ENCODE results near the gene TACO1.

Gene TACO1

GRCh38 chr17:63571632-63572310 is 28.9 kb upstream of the TACO1 start:
- Histone ChIP-seq H3K27ac (ENCODE audit: low read depth, low read length) (no peak overlapping the region), H3K36me3 (ENCODE audit: control insufficient read depth in 5 of 5, insufficient read depth in 5 of 5, low read length in 5 of 5) (peaks cover 0 to 2% (median 0%) of the 10 kb centered on the region in 5 donors), H3K9ac (ENCODE audit: low read length in 5 of 5) (no peak overlapping the region), H3K27me3 (ENCODE audit: control insufficient read depth in 5 of 5, insufficient read depth in 4 of 5, low read length in 5 of 5) (no peaks in the 10 kb centered on the region), H3K4me3 (ENCODE audit: low read depth in 1 of 5, low read length in 5 of 5) (no peak overlapping the region), H3K4me1 (ENCODE audit: control insufficient read depth in 5 of 5, insufficient read depth in 5 of 5, low read length in 5 of 5) (no peaks in the 10 kb centered on the region), H3K9me3 (ENCODE audit: control insufficient read depth in 5 of 5, low read length in 5 of 5) (no peaks in the 10 kb centered on the region)

DNA sequence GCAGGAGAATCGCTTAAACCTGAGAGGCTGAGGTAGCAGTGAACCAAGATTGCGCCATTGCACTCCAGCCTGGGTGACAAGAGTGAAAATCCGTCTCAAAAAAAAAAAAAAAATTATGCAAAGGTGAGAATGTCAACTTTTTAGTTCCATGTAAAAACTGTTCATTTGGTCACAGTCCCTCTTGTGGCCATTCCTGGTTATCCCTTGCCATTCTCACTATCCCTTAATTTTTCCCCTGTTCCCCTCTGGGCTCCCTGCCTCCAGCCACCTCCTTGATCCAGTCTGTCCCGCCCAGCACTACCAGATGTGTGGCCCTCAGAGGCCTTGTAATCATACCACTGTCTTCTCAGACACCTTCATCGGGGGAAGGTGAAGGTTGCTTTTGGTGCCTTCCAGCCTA is 27.1 kb upstream of the TACO1 start:
- H3K4me3 ChIP-seq (ENCODE audit: low read depth in 1 of 5, low read length in 5 of 5) = no peak overlapping the region
- no peaks in the 10 kb centered on the region for H3K27me3 ChIP-seq (ENCODE audit: control insufficient read depth in 5 of 5, insufficient read depth in 4 of 5, low read length in 5 of 5)
- no peaks in the 10 kb centered on the region for H3K9me3 ChIP-seq (ENCODE audit: control insufficient read depth in 5 of 5, low read length in 5 of 5)
- H3K4me1 ChIP-seq (ENCODE audit: control insufficient read depth in 5 of 5, insufficient read depth in 5 of 5, low read length in 5 of 5) = no peaks in the 10 kb centered on the region
- H3K36me3 ChIP-seq (ENCODE audit: control insufficient read depth in 5 of 5, insufficient read depth in 5 of 5, low read length in 5 of 5) = peaks cover 0 to 5% (median 0%) of the 10 kb centered on the region in 5 donors
- no peak overlapping the region for H3K27ac ChIP-seq (ENCODE audit: low read depth, low read length)
- H3K9ac ChIP-seq (ENCODE audit: low read length in 5 of 5) = no peak overlapping the region

DNA sequence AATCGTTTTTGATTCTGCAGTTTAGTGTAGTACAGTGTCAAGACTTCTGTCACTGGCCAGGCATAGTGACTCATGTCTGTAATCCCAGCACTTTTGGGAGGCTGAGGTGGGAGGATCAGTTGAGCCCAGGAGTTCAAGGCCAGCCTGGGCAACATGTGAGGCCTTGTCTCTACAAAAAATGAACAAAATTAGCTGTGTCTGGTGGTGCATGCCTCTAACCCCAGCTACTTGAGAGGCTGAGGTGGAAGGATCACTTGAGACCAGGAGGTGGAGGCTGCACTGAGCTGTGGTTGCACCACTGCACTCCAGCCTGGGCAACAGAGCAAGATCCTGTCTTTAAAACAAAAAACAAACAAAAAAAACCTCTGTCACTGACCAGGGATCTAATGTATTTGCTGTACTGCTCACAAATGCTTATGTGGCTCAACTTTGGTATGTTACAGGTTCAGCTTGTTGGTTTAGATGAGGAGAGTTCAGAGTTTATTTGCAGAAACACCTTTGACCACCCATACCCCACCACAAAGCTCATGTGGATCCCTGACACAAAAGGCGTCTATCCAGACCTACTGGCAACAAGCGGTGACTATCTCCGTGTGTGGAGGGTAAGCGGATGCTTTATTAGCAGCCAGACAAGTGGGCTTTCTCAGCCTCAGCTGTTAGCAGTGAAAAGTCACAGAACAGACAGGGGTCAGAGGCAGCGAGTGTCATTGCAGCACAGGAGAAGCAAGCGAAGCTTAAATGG is 22.5 kb upstream of the TACO1 start:
- Histone ChIP-seq H3K27ac (ENCODE audit: low read depth, low read length) (no peak overlapping the region), H3K36me3 (ENCODE audit: control insufficient read depth in 5 of 5, insufficient read depth in 5 of 5, low read length in 5 of 5) (peaks cover 13 to 43% (median 29%) of the 10 kb centered on the region in 5 donors), H3K4me1 (ENCODE audit: control insufficient read depth in 5 of 5, insufficient read depth in 5 of 5, low read length in 5 of 5) (peaks cover 0 to 17% (median 0%) of the 10 kb centered on the region in 5 donors), H3K9me3 (ENCODE audit: control insufficient read depth in 5 of 5, low read length in 5 of 5) (no peaks in the 10 kb centered on the region), H3K9ac (ENCODE audit: low read length in 5 of 5) (no peak overlapping the region), H3K4me3 (ENCODE audit: low read depth in 1 of 5, low read length in 5 of 5) (no peak overlapping the region), H3K27me3 (ENCODE audit: control insufficient read depth in 5 of 5, insufficient read depth in 4 of 5, low read length in 5 of 5) (no peaks in the 10 kb centered on the region)

DNA sequence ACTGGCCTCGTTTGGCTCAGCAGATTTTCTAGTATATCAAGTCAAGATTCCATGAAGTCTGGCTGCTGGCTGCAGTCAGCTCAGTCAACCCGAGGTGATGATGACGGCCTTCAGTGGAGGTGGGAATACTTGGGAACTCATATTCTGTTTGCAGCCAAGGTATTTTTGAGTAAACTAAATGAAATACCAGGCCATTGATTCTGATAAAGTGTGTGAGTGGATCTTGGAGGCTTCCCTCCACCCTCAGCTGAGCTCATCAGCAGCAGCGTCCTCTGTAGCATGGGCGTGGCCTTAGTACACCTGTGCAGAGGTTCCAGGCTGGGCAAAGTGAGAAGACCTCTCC is 22.0 kb upstream of the TACO1 start:
- Histone ChIP-seq H3K27ac (ENCODE audit: low read depth, low read length) (no peak overlapping the region), H3K9ac (ENCODE audit: low read length in 5 of 5) (no peak overlapping the region), H3K4me1 (ENCODE audit: control insufficient read depth in 5 of 5, insufficient read depth in 5 of 5, low read length in 5 of 5) (peaks cover 0 to 17% (median 0%) of the 10 kb centered on the region in 5 donors), H3K27me3 (ENCODE audit: control insufficient read depth in 5 of 5, insufficient read depth in 4 of 5, low read length in 5 of 5) (no peaks in the 10 kb centered on the region), H3K36me3 (ENCODE audit: control insufficient read depth in 5 of 5, insufficient read depth in 5 of 5, low read length in 5 of 5) (peaks cover 13 to 48% (median 35%) of the 10 kb centered on the region in 5 donors), H3K4me3 (ENCODE audit: low read depth in 1 of 5, low read length in 5 of 5) (no peak overlapping the region), H3K9me3 (ENCODE audit: control insufficient read depth in 5 of 5, low read length in 5 of 5) (no peaks in the 10 kb centered on the region)

DNA sequence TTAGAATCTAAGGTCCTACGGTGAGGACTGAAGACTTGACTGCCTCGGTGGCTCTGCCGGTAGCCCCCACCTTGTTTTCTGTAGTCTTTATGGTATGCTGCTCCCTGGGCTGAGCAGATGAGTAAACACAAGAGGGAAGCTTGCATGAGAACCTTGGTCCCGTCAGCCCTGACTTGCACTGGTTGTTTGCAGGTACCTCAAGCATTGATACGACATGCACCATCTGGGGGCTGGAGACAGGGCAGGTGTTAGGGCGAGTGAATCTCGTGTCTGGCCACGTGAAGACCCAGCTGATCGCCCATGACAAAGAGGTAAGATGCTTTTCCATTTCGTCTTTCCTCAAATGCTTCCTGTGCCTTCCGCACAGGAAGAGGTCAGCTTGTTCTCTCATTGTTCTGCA is 21.1 kb upstream of the TACO1 start:
- Histone ChIP-seq H3K36me3 (ENCODE audit: control insufficient read depth in 5 of 5, insufficient read depth in 5 of 5, low read length in 5 of 5) (peaks cover 13 to 57% (median 39%) of the 10 kb centered on the region in 5 donors), H3K9ac (ENCODE audit: low read length in 5 of 5) (no peak overlapping the region), H3K27ac (ENCODE audit: low read depth, low read length) (no peak overlapping the region), H3K4me3 (ENCODE audit: low read depth in 1 of 5, low read length in 5 of 5) (no peak overlapping the region), H3K9me3 (ENCODE audit: control insufficient read depth in 5 of 5, low read length in 5 of 5) (no peaks in the 10 kb centered on the region), H3K4me1 (ENCODE audit: control insufficient read depth in 5 of 5, insufficient read depth in 5 of 5, low read length in 5 of 5) (peaks cover 0 to 17% (median 0%) of the 10 kb centered on the region in 5 donors), H3K27me3 (ENCODE audit: control insufficient read depth in 5 of 5, insufficient read depth in 4 of 5, low read length in 5 of 5) (no peaks in the 10 kb centered on the region)

- peaks cover 12 to 90% (median 78%) of the 10 kb centered on the region in 5 donors for H3K36me3 ChIP-seq (ENCODE audit: control insufficient read depth in 5 of 5, insufficient read depth in 5 of 5, low read length in 5 of 5)
- H3K27ac ChIP-seq (ENCODE audit: low read depth, low read length) = no peak overlapping the region
- H3K27me3 ChIP-seq (ENCODE audit: control insufficient read depth in 5 of 5, insufficient read depth in 4 of 5, low read length in 5 of 5) = no peaks in the 10 kb centered on the region
- H3K4me3 ChIP-seq (ENCODE audit: low read depth in 1 of 5, low read length in 5 of 5) = no peak overlapping the region
- no peaks in the 10 kb centered on the region for H3K4me1 ChIP-seq (ENCODE audit: control insufficient read depth in 5 of 5, insufficient read depth in 5 of 5, low read length in 5 of 5)
- no peaks in the 10 kb centered on the region for H3K9me3 ChIP-seq (ENCODE audit: control insufficient read depth in 5 of 5, low read length in 5 of 5)
- H3K9ac ChIP-seq (ENCODE audit: low read length in 5 of 5) = no peak overlapping the region
Observed at GRCh38 chr17:63587770-63588169, 12.9 kb upstream of the TACO1 start.

GRCh38 chr17:63588797-63589196 is 11.9 kb upstream of the TACO1 start:
- Histone ChIP-seq H3K4me3 (ENCODE audit: low read depth in 1 of 5, low read length in 5 of 5) (no peak overlapping the region), H3K27me3 (ENCODE audit: control insufficient read depth in 5 of 5, insufficient read depth in 4 of 5, low read length in 5 of 5) (no peaks in the 10 kb centered on the region), H3K9ac (ENCODE audit: low read length in 5 of 5) (no peak overlapping the region), H3K4me1 (ENCODE audit: control insufficient read depth in 5 of 5, insufficient read depth in 5 of 5, low read length in 5 of 5) (no peaks in the 10 kb centered on the region), H3K36me3 (ENCODE audit: control insufficient read depth in 5 of 5, insufficient read depth in 5 of 5, low read length in 5 of 5) (peaks cover 8 to 89% (median 74%) of the 10 kb centered on the region in 5 donors), H3K9me3 (ENCODE audit: control insufficient read depth in 5 of 5, low read length in 5 of 5) (no peaks in the 10 kb centered on the region), H3K27ac (ENCODE audit: low read depth, low read length) (no peak overlapping the region)

- H3K4me3 ChIP-seq (ENCODE audit: low read depth in 1 of 5, low read length in 5 of 5) = no peak overlapping the region
- H3K36me3 ChIP-seq (ENCODE audit: control insufficient read depth in 5 of 5, insufficient read depth in 5 of 5, low read length in 5 of 5) = peaks cover 8 to 86% (median 71%) of the 10 kb centered on the region in 5 donors
- H3K27ac ChIP-seq (ENCODE audit: low read depth, low read length) = no peak overlapping the region
Observed at GRCh38 chr17:63589646-63590045, 11.0 kb upstream of the TACO1 start.

GRCh38 chr17:63592797-63593196 is 7.9 kb upstream of the TACO1 start:
- Histone ChIP-seq H3K27ac (ENCODE audit: low read depth, low read length) (no peak overlapping the region), H3K4me3 (ENCODE audit: low read depth in 1 of 5, low read length in 5 of 5) (no peak overlapping the region), H3K27me3 (ENCODE audit: control insufficient read depth in 5 of 5, insufficient read depth in 4 of 5, low read length in 5 of 5) (no peaks in the 10 kb centered on the region), H3K4me1 (ENCODE audit: control insufficient read depth in 5 of 5, insufficient read depth in 5 of 5, low read length in 5 of 5) (no peaks in the 10 kb centered on the region), H3K9ac (ENCODE audit: low read length in 5 of 5) (no peak overlapping the region), H3K9me3 (ENCODE audit: control insufficient read depth in 5 of 5, low read length in 5 of 5) (no peaks in the 10 kb centered on the region), H3K36me3 (ENCODE audit: control insufficient read depth in 5 of 5, insufficient read depth in 5 of 5, low read length in 5 of 5) (peaks cover 0 to 54% (median 46%) of the 10 kb centered on the region in 5 donors)

More at GRCh38 chr17:63589646-63590045, 11.0 kb upstream of the TACO1 start:
- Histone ChIP-seq H3K9ac (ENCODE audit: low read length in 5 of 5) (no peak overlapping the region), H3K9me3 (ENCODE audit: control insufficient read depth in 5 of 5, low read length in 5 of 5) (no peaks in the 10 kb centered on the region), H3K27me3 (ENCODE audit: control insufficient read depth in 5 of 5, insufficient read depth in 4 of 5, low read length in 5 of 5) (no peaks in the 10 kb centered on the region), H3K4me1 (ENCODE audit: control insufficient read depth in 5 of 5, insufficient read depth in 5 of 5, low read length in 5 of 5) (no peaks in the 10 kb centered on the region)

DNA sequence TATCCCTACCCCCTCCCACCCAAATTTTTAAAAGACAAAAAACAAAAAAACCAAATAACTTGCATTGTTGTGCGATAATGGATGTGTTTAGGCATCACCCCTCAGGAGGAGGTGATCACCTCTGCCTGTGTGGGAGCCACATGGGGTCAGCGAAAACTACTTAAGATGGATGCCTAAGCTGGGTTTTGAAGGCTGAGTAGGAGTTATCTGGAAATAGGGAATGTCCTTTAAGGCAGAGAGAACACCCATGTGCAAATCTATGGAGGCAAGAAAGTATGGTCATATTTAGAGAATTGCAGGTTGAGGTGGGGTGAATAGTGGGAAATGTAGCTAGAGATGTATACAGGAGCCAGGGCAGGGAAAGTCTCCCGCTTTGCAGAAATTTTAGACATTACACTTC is 5.6 kb upstream of the TACO1 start:
- Histone ChIP-seq H3K4me1 (ENCODE audit: control insufficient read depth in 5 of 5, insufficient read depth in 5 of 5, low read length in 5 of 5) (peaks cover under 1 to 4% (median 3%) of the 10 kb centered on the region in 5 donors), H3K27me3 (ENCODE audit: control insufficient read depth in 5 of 5, insufficient read depth in 4 of 5, low read length in 5 of 5) (no peaks in the 10 kb centered on the region), H3K4me3 (ENCODE audit: low read depth in 1 of 5, low read length in 5 of 5) (no peak overlapping the region), H3K36me3 (ENCODE audit: control insufficient read depth in 5 of 5, insufficient read depth in 5 of 5, low read length in 5 of 5) (peaks cover 0 to 34% (median 27%) of the 10 kb centered on the region in 5 donors), H3K9me3 (ENCODE audit: control insufficient read depth in 5 of 5, low read length in 5 of 5) (no peaks in the 10 kb centered on the region), H3K27ac (ENCODE audit: low read depth, low read length) (no peak overlapping the region), H3K9ac (ENCODE audit: low read length in 5 of 5) (no peak overlapping the region)

Measured in subcutaneous abdominal adipose tissue (tissue), 5 donors.